Endothelial cell of umbilical vein (primary cell): ENCODE measurements around the gene APLP2. TPM values are rescaled to one million over a fixed set of nuclear protein-coding genes. Genes with fewer than 3 reads are reported as not detected.

Source experiments
- BruUV-seq: library from RNA; stranded (reverse); fragments of 400-500 nt; replicated peaks from 2 replicates; lab custom pipeline; 2021; lab: Mats Ljungman, UMichigan
- CTCF ChIA-PET: fragments of 300-600, 350-600 bp; sonication (Branson Sonifier 250); formaldehyde crosslinking; loops from one replicate; lab custom pipeline; 2021; ENCODE audit warnings: antibody characterized with exemption, inconsistent platforms; lab: Charles Lee
- POLR2A ChIA-PET: fragments of 300-600, 350-600 bp; sonication (Branson Sonifier 250); formaldehyde crosslinking; loops from one replicate; lab custom pipeline; 2021; ENCODE audit warnings: antibody characterized with exemption, inconsistent platforms; lab: Charles Lee
- DNase-seq: peaks from one replicate; pipeline ENCODE4 v3.0.0-alpha.2; 2011; ENCODE audit warnings: low read depth, low spot score
- FAIRE-seq: peaks from 2 replicates; lab custom pipeline; 2011; peaks lifted over from hg19 to GRCh38; lab: Jason Lieb, UNC
- H2AFZ ChIP-seq: 2 replicates; pipeline ENCODE4 v1.6.0; 2012; ENCODE audit warnings: low read depth, low read length, control low read depth, inconsistent platforms
- H3K27ac ChIP-seq: 2 replicates; pipeline ENCODE4 v1.5.1; 2011; ENCODE audit warnings: low read depth, mild to moderate bottlenecking, control low read depth, low read length, moderate library complexity; ENCODE audit not compliant: insufficient read depth
- H3K27me3 ChIP-seq, 2 experiments: 2 replicates each; pipeline versions ENCODE4 v1.6.0 to v1.6.1; 2011; ENCODE audit warnings: low read length in 2 of 2, mixed read lengths in 1 of 2; ENCODE audit not compliant: control insufficient read depth in 2 of 2, insufficient read depth in 2 of 2
- H3K36me3 ChIP-seq, 2 experiments: 2 replicates in 1 of 2; 3 replicates in 1 of 2; pipeline ENCODE4 v1.5.1; 2011; ENCODE audit warnings: low read length in 2 of 2, mild to moderate bottlenecking in 1 of 2, moderate library complexity in 1 of 2; ENCODE audit not compliant: control insufficient read depth in 2 of 2, insufficient read depth in 2 of 2; ENCODE audit errors: extremely low read depth in 1 of 2
- H3K4me1 ChIP-seq: 3 replicates; pipeline ENCODE4 v1.5.1; 2011; ENCODE audit warnings: mild to moderate bottlenecking, low read length; ENCODE audit not compliant: control insufficient read depth, insufficient read depth; ENCODE audit errors: extremely low read depth
- H3K4me2 ChIP-seq: 2 replicates; pipeline ENCODE4 v1.6.1; 2011; ENCODE audit warnings: low read length, control low read depth, mixed read lengths; ENCODE audit not compliant: insufficient read depth
- H3K4me3 ChIP-seq, 3 experiments: fragments of 200-600 bp in 1 of 3; sonication (generic), shearing (Covaris generic) in 1 of 3; replicated peaks in 1 of 3; 2 replicates each; pipeline ENCODE4 v1.5.1; 2011 to 2016; ENCODE audit warnings: control low read depth in 3 of 3, low read length in 3 of 3, mild to moderate bottlenecking in 2 of 3, inconsistent platforms in 1 of 3, low read depth in 1 of 3, moderate library complexity in 1 of 3; ENCODE audit not compliant: insufficient read depth in 1 of 3
- H3K79me2 ChIP-seq: 2 replicates; pipeline ENCODE4 v1.6.0; 2012; ENCODE audit warnings: low read length, inconsistent platforms; ENCODE audit not compliant: control insufficient read depth, insufficient read depth
- H3K9ac ChIP-seq: replicated peaks from 2 replicates; pipeline ENCODE3; 2011; ENCODE audit warnings: low read length, control low read depth; ENCODE audit not compliant: insufficient read depth; ENCODE audit errors: extremely low read depth
- H3K9me1 ChIP-seq: replicated peaks from 3 replicates; pipeline ENCODE4 v1.6.0; 2011; ENCODE audit warnings: mild to moderate bottlenecking, low read length; ENCODE audit not compliant: control insufficient read depth, insufficient read depth; ENCODE audit errors: extremely low read depth
- H3K9me3 ChIP-seq: replicated peaks from 2 replicates; pipeline ENCODE4 v1.5.1; 2012; ENCODE audit warnings: low read length, inconsistent platforms; ENCODE audit not compliant: control insufficient read depth, insufficient read depth
- H4K20me1 ChIP-seq: replicated peaks from 2 replicates; pipeline ENCODE3; 2011; ENCODE audit warnings: mild to moderate bottlenecking, low read length; ENCODE audit not compliant: control insufficient read depth, insufficient read depth; ENCODE audit errors: extremely low read depth
- CTCF ChIP-seq, 2 donors: IDR thresholded peaks; 1 replicate in 1 of 2; 2 replicates in 1 of 2; pipeline ENCODE4 v1.5.1; 2011; ENCODE audit warnings: low read length in 2 of 2, mild to moderate bottlenecking in 2 of 2, moderate library complexity in 2 of 2, control low read depth in 1 of 2, inconsistent platforms in 1 of 2, low read depth in 1 of 2; ENCODE audit not compliant: insufficient read depth in 1 of 2; ENCODE audit errors: extremely low read depth in 1 of 2
- EZH2 ChIP-seq: IDR thresholded peaks from 2 replicates; pipeline ENCODE4 v1.6.1; 2012; ENCODE audit warnings: borderline replicate concordance, low read depth, mild to moderate bottlenecking, moderate library complexity, low read length, inconsistent platforms; ENCODE audit not compliant: severe bottlenecking
- FOS ChIP-seq: IDR thresholded peaks from 2 replicates; pipeline ENCODE4 v1.6.1; 2011; ENCODE audit warnings: mild to moderate bottlenecking, low read length, moderate library complexity, borderline replicate concordance; ENCODE audit not compliant: insufficient read depth
- GATA2 ChIP-seq: IDR thresholded peaks from 2 replicates; pipeline ENCODE4 v1.7.0; 2011; ENCODE audit warnings: low read depth, mild to moderate bottlenecking, moderate library complexity, mixed read lengths, low read length; ENCODE audit not compliant: insufficient read length, insufficient read depth
- JUN ChIP-seq: IDR thresholded peaks from 2 replicates; pipeline ENCODE4 v1.6.1; 2011; ENCODE audit warnings: borderline replicate concordance, low read depth; ENCODE audit not compliant: insufficient read length, insufficient read depth
- MYC ChIP-seq: IDR thresholded peaks from one replicate; pipeline ENCODE4 v1.6.1; 2011; ENCODE audit warnings: mild to moderate bottlenecking, low read depth, low read length
- POLR2A ChIP-seq: IDR thresholded peaks from 2 replicates; pipeline ENCODE4 v1.6.1; 2012; ENCODE audit warnings: low read depth, mild to moderate bottlenecking, control low read depth, low read length
- POLR2AphosphoS5 ChIP-seq: IDR thresholded peaks from 2 replicates; pipeline ENCODE4 v1.6.1; 2012; ENCODE audit warnings: low read depth, mild to moderate bottlenecking, control low read depth, low read length, moderate library complexity; ENCODE audit not compliant: insufficient read depth
- dilution Hi-C: fragments of 300-500 bp; cut with MboI; formaldehyde crosslinking; loops from one replicate; pipeline ENCODE4 v1.15.0; 2019; ENCODE audit warnings: low sequenced_read_pairs; ENCODE audit not compliant: extremely low pct_ligation_motif_present
- intact Hi-C: fragments of 100-400 bp; cut with micrococcal nuclease; formaldehyde crosslinking; loops from one replicate; pipeline ENCODE4 v1.10.0; 2022
- polyA plus RNA-seq, 4 experiments: library from polyadenylated mRNA; depleted of rRNA in 3 of 4; stranded (reverse) in 3 of 4; unstranded in 1 of 4; fragments of >200 nt; gene quantifications; 2 replicates each; pipeline versions ENCODE4 v1.2.1 to v1.2.3, GENCODE V29; 2011 to 2012; ENCODE audit warnings: missing spikeins in 1 of 4
- total RNA-seq: library from RNA; stranded (reverse); gene quantifications from 2 replicates; pipeline ENCODE4 v1.2.3, GENCODE V29; 2021
- TF ChIP-seq, protein P1 (sequence below): IDR thresholded peaks from 2 replicates; pipeline ENCODE4 v1.6.1; 2011; ENCODE audit not compliant: insufficient read depth, insufficient read length

APLP2 gene
- total and polyA plus RNA-seq, 2 donors (not counting 3 experiments of a cell fraction or from before 2014, with no cell fraction given) = 493 to 543 TPM

DNA sequence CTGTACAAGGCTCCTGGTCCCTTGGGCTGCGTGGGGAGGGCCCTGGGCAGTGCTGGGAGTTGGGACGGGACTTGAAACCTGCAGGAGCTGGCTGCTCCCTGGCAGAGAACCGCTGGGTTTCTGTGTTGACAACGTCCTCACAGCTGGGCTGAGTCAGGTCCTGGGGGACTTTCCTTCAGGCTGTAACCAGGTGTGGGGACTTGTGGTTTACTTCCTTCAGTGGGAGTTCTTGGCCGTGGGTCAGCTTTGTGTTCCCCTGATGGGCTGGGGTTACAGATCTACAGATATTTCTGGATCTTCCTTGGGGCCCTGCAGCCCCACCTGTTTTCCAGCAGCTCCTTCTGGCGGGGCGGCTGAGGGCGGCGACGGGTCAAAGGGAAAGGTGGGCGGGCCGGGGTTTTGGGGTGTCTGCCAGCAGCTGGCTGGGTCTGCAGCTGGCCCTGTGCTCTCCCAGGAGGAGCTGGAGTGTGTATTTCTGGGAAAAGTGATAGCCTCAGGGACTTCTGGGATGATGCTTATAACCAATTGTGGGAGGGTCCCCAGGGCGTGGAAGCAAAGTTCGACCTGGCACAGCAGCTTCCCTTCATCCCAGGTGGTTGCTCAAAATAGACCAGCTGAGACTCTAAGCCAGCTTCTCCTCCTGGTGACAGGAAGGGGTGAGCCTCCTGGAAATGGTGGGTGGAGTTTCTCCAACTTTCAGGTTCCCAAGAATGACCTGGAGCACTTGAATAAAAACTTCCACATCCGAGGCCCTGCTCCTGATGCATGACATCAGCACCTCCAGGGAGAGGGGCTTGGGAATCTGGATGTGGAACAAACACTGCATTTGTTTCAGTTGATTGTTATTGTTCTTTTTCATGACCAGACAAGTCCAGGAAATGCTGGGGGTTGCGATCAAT, 109.0 kb downstream of the APLP2 start:
- no peak overlapping the region for H3K4me3 ChIP-seq
- intact Hi-C loops = no loop called here
- CTCF ChIA-PET = interaction anchor here (1.3 kb wide), 1 partner anchor 34 kb away, joined by 3 read pairs; no protein-coding TSS in a partner anchor
- H3K9me3 ChIP-seq = no peaks in the 10 kb centered on the region
- H3K4me2 ChIP-seq = no peak overlapping the region
- no peaks in the 10 kb centered on the region for H3K79me2 ChIP-seq
- FAIRE-seq (no peak), DNase-seq (no peak)
- no peak overlapping the region for H2AFZ ChIP-seq
- POLR2A ChIA-PET = no interaction called here
- dilution Hi-C loops = no loop called here
- H3K27ac ChIP-seq = no peak overlapping the region
- no peaks in the 10 kb centered on the region for H4K20me1 ChIP-seq
- TF ChIP-seq, protein P1, sequence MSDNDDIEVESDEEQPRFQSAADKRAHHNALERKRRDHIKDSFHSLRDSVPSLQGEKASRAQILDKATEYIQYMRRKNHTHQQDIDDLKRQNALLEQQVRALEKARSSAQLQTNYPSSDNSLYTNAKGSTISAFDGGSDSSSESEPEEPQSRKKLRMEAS = no peak
- TF ChIP-seq GATA2 (no peak), MYC (no peak), POLR2AphosphoS5 (no peak), POLR2A (no peak), EZH2 (no peak), CTCF (IDR thresholded peaks at IDR 0.05; ENCODE audit: extremely low read depth in 1 of 2, insufficient read depth in 1 of 2, low read depth in 1 of 2, low read length in 2 of 2) (no peak), JUN (no peak), FOS (no peak)
- no peaks in the 10 kb centered on the region for H3K27me3 ChIP-seq
- no peak overlapping the region for H3K9ac ChIP-seq
- BruUV-seq = no TSS peak
- no peaks in the 10 kb centered on the region for H3K4me1 ChIP-seq
- H3K9me1 ChIP-seq = no peaks in the 10 kb centered on the region
- no peaks in the 10 kb centered on the region for H3K36me3 ChIP-seq
